Common myeloid progenitor, CD34-positive (primary cell): ENCODE data around the gene RBM38.
A peak's percentile ranks its signal among the peaks of the same experiment; 100 is the strongest.

Experiments used
- CTCF ChIA-PET: fragments of 350-600 bp; sonication (Branson Sonifier 250); formaldehyde crosslinking; loops from one replicate; lab custom pipeline; 2021; ENCODE audit warnings: antibody characterized with exemption; lab: Charles Lee
- POLR2A ChIA-PET: fragments of 350-600 bp; sonication (Branson Sonifier 250); formaldehyde crosslinking; loops from one replicate; lab custom pipeline; 2021; ENCODE audit warnings: antibody characterized with exemption; lab: Charles Lee
- DNase-seq, 3 donors: peaks; one replicate each; pipeline versions ENCODE4 v3.0.0 to v3.0.0-alpha.2; 2013
- H3K27ac ChIP-seq, 2 experiments: 1 replicate in 1 of 2; 2 replicates in 1 of 2; pipeline ENCODE4 v1.7.0; 2013; ENCODE audit warnings: inconsistent platforms in 2 of 2, low read length in 2 of 2, mild to moderate bottlenecking in 2 of 2, low read depth in 1 of 2, moderate library complexity in 1 of 2; ENCODE audit not compliant: severe bottlenecking in 2 of 2, insufficient read depth in 1 of 2, poor library complexity in 1 of 2
- H3K27me3 ChIP-seq, 5 experiments: replicated peaks in 2 of 5; 1 replicate in 3 of 5; 2 replicates in 2 of 5; pipeline versions ENCODE4 v1.6.1 to v1.7.0; 2013; ENCODE audit warnings: low read length in 4 of 5, mild to moderate bottlenecking in 2 of 5, moderate library complexity in 2 of 5, inconsistent platforms in 1 of 5; ENCODE audit not compliant: insufficient read depth in 5 of 5, control insufficient read depth in 4 of 5
- H3K36me3 ChIP-seq, 4 experiments: 1 replicate in 2 of 4; 2 replicates in 2 of 4; pipeline versions ENCODE4 v1.6.1 to v1.7.0; 2013; ENCODE audit warnings: low read length in 3 of 4, control low read depth in 1 of 4, mild to moderate bottlenecking in 1 of 4; ENCODE audit not compliant: control insufficient read depth in 4 of 4, insufficient read depth in 4 of 4
- H3K4me1 ChIP-seq, 4 experiments: 1 replicate in 3 of 4; 2 replicates in 1 of 4; pipeline versions ENCODE4 v1.6.1 to v1.7.1; 2013; ENCODE audit warnings: low read length in 3 of 4, mild to moderate bottlenecking in 3 of 4, control low read depth in 1 of 4, inconsistent platforms in 1 of 4, moderate library complexity in 1 of 4; ENCODE audit not compliant: control insufficient read depth in 4 of 4, insufficient read depth in 4 of 4; ENCODE audit errors: control extremely low read depth in 1 of 4
- H3K4me3 ChIP-seq, 7 experiments: 1 replicate in 4 of 7; 2 replicates in 3 of 7; pipeline versions ENCODE4 v1.5.1 to v1.7.0; 2013; ENCODE audit warnings: mild to moderate bottlenecking in 7 of 7, low read length in 6 of 7, moderate library complexity in 6 of 7, inconsistent platforms in 2 of 7, low read depth in 2 of 7, control low read depth in 1 of 7; ENCODE audit not compliant: insufficient read depth in 4 of 7, control insufficient read depth in 1 of 7; ENCODE audit errors: extremely low read depth in 1 of 7
- H3K9me3 ChIP-seq, 5 experiments: 1 replicate in 4 of 5; 2 replicates in 1 of 5; pipeline versions ENCODE4 v1.6.1 to v1.7.1; 2013; ENCODE audit warnings: low read length in 4 of 5, mild to moderate bottlenecking in 2 of 5, inconsistent platforms in 1 of 5, low read depth in 1 of 5, moderate library complexity in 1 of 5; ENCODE audit not compliant: control insufficient read depth in 4 of 5, insufficient read depth in 2 of 5; ENCODE audit errors: control extremely low read depth in 1 of 5
- WGBS: methylation state at CpG from one replicate; pipeline ENCODE4 v1.1.5; 2013; ENCODE audit not compliant: insufficient coverage; 5-methylcytosine and 5-hydroxymethylcytosine counted together

RBM38 gene

DNA sequence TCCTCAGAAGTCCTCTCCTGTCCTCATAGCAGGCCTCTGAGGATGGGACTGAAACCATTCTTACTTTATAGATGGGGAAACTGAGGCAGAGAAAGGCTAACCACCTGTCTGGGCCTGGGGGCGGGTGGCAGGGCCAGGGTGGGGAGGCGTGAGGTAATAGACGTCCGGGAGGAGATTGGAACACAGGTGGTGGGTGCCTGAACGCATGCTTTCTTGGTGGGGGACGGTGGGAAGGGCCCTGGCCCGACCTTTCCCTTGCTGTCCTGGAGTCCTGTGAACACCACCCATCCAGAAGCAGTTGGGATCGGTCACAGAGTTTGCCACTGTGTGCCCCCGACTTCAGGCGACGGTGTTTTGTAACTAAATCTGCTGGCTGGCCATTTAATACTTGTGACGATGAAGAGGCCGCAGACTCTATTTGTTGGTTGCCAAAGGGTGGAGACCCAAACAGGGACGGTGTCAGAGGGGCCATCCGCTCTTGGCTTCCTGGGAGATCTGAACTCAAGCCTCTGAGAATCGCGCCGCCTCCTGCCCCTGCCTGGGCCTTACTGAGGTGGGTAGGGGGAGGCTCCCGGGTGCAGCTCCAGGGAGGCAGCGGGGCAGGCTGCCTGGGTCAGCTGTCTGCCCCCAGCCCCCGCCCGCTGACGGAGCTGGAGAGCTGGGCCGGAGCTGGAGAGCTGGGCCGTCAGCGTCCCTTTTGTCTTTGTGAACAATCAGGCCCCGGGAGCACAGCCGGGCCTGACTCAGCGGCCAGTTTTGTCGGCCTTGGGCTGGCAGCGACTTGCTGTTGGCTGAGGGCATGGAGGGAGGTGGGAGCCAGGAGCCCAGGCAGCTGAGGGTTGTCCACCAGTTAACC is 4.1 kb downstream of the RBM38 start:
- 92% methylated on average over 27 of the region's 31 CpGs for WGBS
- CTCF ChIA-PET: interaction anchor here (0.8 to 1.9 kb wide), 5 partner anchors 23 to 103 kb away, joined by 3 to 4 read pairs (median 3); no protein-coding TSS in a partner anchor
- H3K27me3 ChIP-seq: no peaks in the 10 kb centered on the region
- no peak overlapping the region for H3K4me3 ChIP-seq
- DNase-seq: no peak
- H3K36me3 ChIP-seq: peaks cover 0 to 43% (median 25%) of the 10 kb centered on the region in 4 experiments
- H3K4me1 ChIP-seq: peaks cover 14 to 69% (median 64%) of the 10 kb centered on the region in 4 experiments
- H3K27ac ChIP-seq: no peak overlapping the region
- POLR2A ChIA-PET: no interaction called here
- no peaks in the 10 kb centered on the region for H3K9me3 ChIP-seq

DNA sequence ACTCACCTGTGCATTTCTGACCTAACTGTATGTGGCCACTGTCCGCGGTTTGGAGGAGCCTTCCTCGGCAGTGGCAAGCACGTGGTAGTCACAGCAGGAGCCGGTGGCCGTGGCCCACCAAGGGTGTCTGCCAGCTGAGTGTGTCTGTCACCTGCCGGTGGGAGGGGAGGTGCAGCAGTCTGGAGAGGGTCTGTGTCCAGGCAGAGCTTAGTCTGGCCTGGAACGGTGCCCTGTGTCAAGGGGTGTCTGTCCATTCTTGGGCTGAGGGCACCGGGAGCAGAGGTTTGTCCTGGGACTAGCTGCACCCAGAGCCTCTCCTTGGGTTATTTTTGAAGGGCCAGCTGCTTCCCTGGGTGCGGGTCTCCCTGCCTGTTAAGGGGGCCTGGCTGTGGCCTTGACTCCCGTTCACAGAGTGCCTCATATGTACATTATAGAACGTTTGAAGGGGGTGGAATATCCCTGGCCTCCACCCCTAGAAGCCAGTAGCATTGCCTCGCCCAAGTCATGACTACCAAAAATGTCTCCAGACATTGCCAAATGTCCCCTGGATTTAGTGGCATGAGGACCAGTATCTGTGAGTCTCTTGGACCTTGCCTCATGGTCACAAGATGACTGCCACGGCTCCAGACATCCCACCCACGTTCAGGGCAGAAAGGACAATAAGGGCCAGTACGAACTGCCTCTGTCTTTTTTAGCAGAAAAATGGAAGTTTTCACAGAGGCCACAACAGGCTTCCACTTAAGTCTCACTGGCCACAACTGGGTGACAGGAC is 5.2 kb downstream of the RBM38 start:
- no peak for DNase-seq
- WGBS: 99% methylated on average over 15 of the region's 16 CpGs
- Histone ChIP-seq H3K36me3 (peaks cover 0 to 48% (median 29%) of the 10 kb centered on the region in 4 experiments), H3K4me1 (peaks cover 11 to 66% (median 59%) of the 10 kb centered on the region in 4 experiments), H3K9me3 (no peaks in the 10 kb centered on the region), H3K27me3 (no peaks in the 10 kb centered on the region), H3K27ac (no peak overlapping the region), H3K4me3 (no peak overlapping the region)
- CTCF ChIA-PET: interaction anchor here (0.8 to 2.4 kb wide), 8 partner anchors 13 to 102 kb away, joined by 3 to 8 read pairs (median 4); no protein-coding TSS in a partner anchor
- POLR2A ChIA-PET: no interaction called here

DNA sequence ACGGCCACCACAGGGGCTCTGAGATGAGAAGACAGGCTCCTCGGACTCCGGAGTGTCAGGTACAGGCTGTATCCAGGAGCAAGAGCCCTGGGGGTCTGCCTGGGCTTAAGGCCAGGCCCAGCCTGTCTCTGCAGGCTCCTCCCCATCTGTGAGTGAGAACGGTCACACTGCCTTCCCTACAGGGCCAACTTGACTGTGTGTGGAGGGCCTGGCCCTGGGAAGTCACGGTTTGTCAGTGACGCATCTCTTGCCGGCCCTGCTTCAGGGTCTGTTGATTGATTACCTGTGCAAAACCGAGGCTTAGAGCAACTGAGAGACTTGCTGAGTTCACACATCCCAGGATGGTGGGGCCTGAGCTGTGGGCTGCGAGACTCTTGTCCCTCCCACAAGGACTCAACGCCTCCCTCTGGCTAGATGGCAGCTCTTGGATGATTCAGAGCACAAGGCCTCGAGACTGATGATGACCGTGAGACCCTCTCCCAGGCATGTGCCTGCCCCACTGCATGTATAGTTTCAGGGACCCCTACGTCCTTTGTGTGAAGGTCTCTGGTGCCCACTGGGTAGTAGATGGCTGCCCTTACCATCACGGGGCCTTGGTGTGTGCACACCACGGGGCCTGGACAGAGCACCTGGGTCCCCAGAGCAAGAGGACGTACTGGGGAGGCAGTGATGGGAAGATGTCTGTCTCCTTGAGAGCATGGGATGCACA is 5.9 kb downstream of the RBM38 start:
- peaks cover 11 to 61% (median 53%) of the 10 kb centered on the region in 4 experiments for H3K4me1 ChIP-seq
- H3K4me3 ChIP-seq: no peak overlapping the region
- no peaks in the 10 kb centered on the region for H3K9me3 ChIP-seq
- CTCF ChIA-PET: interaction anchor here (0.9 to 2.4 kb wide), 15 partner anchors 8 to 257 kb away, joined by 3 to 15 read pairs (median 4); no protein-coding TSS in a partner anchor
- POLR2A ChIA-PET: interaction anchor here (1.5 to 1.8 kb wide), 5 partner anchors 10 to 79 kb away, joined by 5 to 10 read pairs (median 9); no protein-coding TSS in a partner anchor
- peaks cover 0 to 52% (median 30%) of the 10 kb centered on the region in 4 experiments for H3K36me3 ChIP-seq
- 93% methylated on average over 15 of the region's 16 CpGs for WGBS
- H3K27ac ChIP-seq: peak overlapping the region in 1 of 2 experiments; percentile 63
- DNase-seq: peak in 1 of 3 donors; percentile 20
- no peaks in the 10 kb centered on the region for H3K27me3 ChIP-seq

DNA sequence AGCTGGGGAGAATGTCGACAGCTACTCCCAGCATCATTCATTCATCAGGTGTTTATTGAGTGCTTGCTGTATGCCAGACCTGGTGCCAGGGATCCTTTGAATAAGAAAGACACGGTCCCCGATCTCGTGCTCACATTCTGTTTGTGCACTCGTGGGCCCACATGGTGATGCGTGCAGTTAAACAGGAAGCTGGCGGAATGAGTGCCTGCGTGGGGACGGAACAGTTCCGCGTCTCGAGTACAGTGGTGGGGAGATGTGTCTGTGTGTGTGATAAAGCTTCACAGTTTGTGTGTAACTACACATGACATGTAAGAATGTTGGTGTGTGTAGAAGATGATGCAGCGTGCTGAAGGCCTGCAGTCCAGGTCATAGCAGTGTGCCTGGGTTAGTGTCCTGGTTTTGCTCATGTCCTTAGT is 6.5 kb downstream of the RBM38 start:
- POLR2A ChIA-PET: interaction anchor here (0.6 to 1.9 kb wide), 11 partner anchors 8 to 1509 kb away, joined by 3 to 16 read pairs (median 5); partner anchors contain the start of gene RBM38
- H3K4me3 ChIP-seq: peak overlapping the region in 3 of 7 experiments; percentile 20 to 60 (median 40)
- H3K27ac ChIP-seq: peak overlapping the region; percentile 63 to 64
- no peaks in the 10 kb centered on the region for H3K9me3 ChIP-seq
- H3K36me3 ChIP-seq: peaks cover 0 to 55% (median 33%) of the 10 kb centered on the region in 4 experiments
- H3K27me3 ChIP-seq: no peaks in the 10 kb centered on the region
- WGBS: 17% methylated on average over 13 of the region's 13 CpGs
- CTCF ChIA-PET: interaction anchor here (0.8 to 2.4 kb wide), 21 partner anchors 8 to 256 kb away, joined by 3 to 15 read pairs (median 4); no protein-coding TSS in a partner anchor
- DNase-seq: peak; percentile 62 to 91 (median 79)
- peaks cover 11 to 55% (median 47%) of the 10 kb centered on the region in 4 experiments for H3K4me1 ChIP-seq

DNA sequence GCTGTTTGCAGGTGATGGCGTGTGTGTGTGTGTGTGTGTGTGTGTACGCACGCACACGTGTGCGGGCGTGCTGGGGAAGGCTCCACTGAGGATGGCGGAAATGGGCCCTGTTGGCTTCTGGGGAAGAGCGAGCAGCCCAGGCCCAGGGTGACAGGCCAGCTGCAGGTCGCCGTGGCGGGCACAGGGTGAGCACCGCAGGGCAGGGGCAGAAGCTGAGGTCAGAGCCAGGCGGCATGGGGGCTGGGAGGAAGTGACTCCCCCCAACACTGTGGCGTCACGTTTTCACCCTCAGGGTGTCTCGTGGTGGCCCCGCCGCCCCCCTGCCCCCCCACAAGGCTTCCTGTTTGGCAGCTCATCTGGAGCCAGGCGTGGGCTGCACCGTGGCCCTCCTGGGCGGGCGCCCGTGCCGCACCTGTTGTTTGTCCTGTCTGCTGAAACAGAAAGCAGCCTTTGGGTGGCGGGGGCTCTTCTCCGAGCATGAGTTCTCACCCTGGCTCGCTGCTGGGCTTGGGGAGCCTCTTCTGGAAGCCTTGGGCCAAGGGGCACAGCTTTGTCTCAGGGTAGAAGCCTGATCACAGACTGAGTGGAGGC is 7.1 kb downstream of the RBM38 start:
- Histone ChIP-seq H3K4me3 (peak overlapping the region in 4 of 7 experiments; percentile 11 to 60 (median 38)), H3K27me3 (no peaks in the 10 kb centered on the region), H3K27ac (peak overlapping the region; percentile 64 to 70), H3K36me3 (peaks cover 0 to 61% (median 33%) of the 10 kb centered on the region in 4 experiments), H3K4me1 (peaks cover 8 to 49% (median 41%) of the 10 kb centered on the region in 4 experiments), H3K9me3 (no peaks in the 10 kb centered on the region)
- POLR2A ChIA-PET: interaction anchor here (0.6 to 1.9 kb wide), 13 partner anchors 8 to 1508 kb away, joined by 3 to 16 read pairs (median 4); partner anchors contain the start of gene RBM38
- CTCF ChIA-PET: interaction anchor here (0.8 to 2.4 kb wide), 25 partner anchors 8 to 256 kb away, joined by 3 to 15 read pairs (median 5); partner anchors contain the start of gene RBM38
- peak; percentile 89 to 98 (median 97) for DNase-seq
- WGBS: 1% methylated on average over 20 of the region's 27 CpGs
